Mucosa of rectum (tissue), 2 donors: ENCODE data around the gene ADAMTS5.

ENCODE experiments used
- H3K27ac ChIP-seq, 2 donors: one replicate each; pipeline ENCODE4 v1.7.0; 2013; ENCODE audit warnings: inconsistent platforms in 2 of 2, low read depth in 2 of 2, low read length in 2 of 2
- H3K27me3 ChIP-seq, 2 donors: one replicate each; pipeline ENCODE4 v1.7.0; 2013; ENCODE audit warnings: low read length in 2 of 2; ENCODE audit not compliant: control insufficient read depth in 2 of 2, insufficient read depth in 2 of 2
- H3K36me3 ChIP-seq, 2 donors: one replicate each; pipeline ENCODE4 v1.7.0; 2013; ENCODE audit warnings: low read length in 2 of 2; ENCODE audit not compliant: control insufficient read depth in 2 of 2, insufficient read depth in 2 of 2
- H3K4me1 ChIP-seq, 2 donors: one replicate each; pipeline ENCODE4 v1.7.0; 2013; ENCODE audit warnings: low read length in 2 of 2, mild to moderate bottlenecking in 1 of 2; ENCODE audit not compliant: control insufficient read depth in 2 of 2, insufficient read depth in 2 of 2
- H3K4me3 ChIP-seq, 2 donors: one replicate each; pipeline ENCODE4 v1.7.0; 2013; ENCODE audit warnings: low read length in 2 of 2
- H3K9ac ChIP-seq, 2 donors: one replicate each; pipeline ENCODE4 v1.7.0; 2013; ENCODE audit warnings: low read length in 2 of 2, low read depth in 1 of 2, mild to moderate bottlenecking in 1 of 2
- H3K9me3 ChIP-seq, 2 donors: one replicate each; pipeline ENCODE4 v1.7.0; 2013; ENCODE audit warnings: low read length in 2 of 2; ENCODE audit not compliant: control insufficient read depth in 2 of 2
- donor health status: healthy.
- donor health status: Normal muscosa, but diverticular disease.

ADAMTS5 gene

DNA sequence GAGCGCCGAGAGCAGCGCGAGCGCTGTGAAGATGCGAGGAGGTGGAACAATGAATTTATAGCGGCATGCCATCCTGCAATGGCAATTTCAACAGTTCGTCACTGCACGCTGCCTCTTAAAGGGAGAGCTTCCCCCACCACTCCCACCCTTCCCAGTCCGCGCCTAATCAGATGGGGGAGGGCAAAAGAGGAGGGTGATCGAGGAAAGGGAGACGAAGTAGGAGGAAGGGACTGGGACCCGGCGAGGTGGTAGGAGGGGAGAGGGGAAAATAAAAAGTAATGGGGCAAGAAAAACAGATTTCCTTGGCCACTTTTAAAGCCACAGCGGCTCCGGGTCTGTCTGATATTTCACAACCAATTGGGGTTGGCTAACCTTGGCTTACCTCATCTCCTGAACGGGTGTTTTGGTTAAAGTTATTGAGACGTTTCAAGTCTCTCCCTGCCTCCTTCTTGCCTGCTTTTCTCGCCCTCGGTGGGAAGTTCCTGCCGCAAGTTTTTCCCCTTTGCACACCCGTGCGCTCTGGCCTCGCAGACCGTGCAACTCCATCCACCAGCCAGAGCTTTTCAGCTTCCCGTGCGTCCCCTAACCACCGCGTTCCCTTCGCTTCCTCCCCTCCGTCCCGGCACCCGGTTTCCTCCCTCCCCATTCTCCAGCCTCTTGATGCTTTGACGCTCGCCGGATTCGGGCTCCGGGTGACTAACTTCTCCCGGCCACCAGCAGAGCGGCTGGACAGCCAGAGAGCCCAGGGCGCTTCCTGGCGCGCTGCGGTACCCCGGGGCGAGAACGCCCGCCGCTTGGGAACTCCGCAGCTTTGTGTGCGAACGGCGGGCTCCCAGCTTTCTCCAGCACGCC, at the start of gene ADAMTS5:
Gene ADAMTS5 (minus strand): TSS at position 27 of the 852 bp plus-strand sequence. CDS start 697 bp downstream, outside the sequence.
- Histone ChIP-seq H3K36me3 (no peaks in the 10 kb centered on the region), H3K4me3 (peak within 1 kb of the TSS; percentile 60 to 63), H3K27me3 (peaks cover 5 to 13% of the 10 kb centered on the region in 2 donors), H3K9ac (peak within 1 kb of the TSS; percentile 32 to 55), H3K4me1 (no peaks in the 10 kb centered on the region), H3K27ac (peak within 1 kb of the TSS; percentile 35 to 61), H3K9me3 (no peaks in the 10 kb centered on the region)

GRCh38 chr21:27001526-27001925, 34.6 kb upstream of the ADAMTS5 start:
- H3K36me3 ChIP-seq, result no peaks in the 10 kb centered on the region
- H3K4me3 ChIP-seq, result no peak overlapping the region
- H3K4me1 ChIP-seq, result no peaks in the 10 kb centered on the region
- no peak overlapping the region for H3K9ac ChIP-seq
- no peaks in the 10 kb centered on the region for H3K9me3 ChIP-seq
- H3K27me3 ChIP-seq, result no peaks in the 10 kb centered on the region
- no peak overlapping the region for H3K27ac ChIP-seq

DNA sequence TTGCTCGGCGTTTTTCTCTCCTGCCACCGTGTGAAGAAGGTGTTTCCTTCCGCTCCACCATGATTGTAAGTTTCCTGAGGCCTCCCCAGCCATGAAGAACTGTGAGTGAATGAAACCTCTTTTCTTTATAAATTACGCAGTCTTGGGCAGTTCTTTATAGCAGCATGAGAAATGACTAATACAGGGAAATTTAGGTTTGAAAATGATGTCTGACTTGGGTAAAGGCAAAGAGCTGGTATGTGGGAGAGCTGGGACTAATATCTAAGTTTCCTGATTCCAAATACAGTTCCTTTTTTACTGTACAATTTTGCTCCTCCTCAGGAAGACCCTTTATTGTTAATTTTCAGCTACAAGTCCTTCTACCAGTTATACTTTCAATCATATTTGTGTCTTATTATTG, 16.7 kb upstream of the ADAMTS5 start:
- Histone ChIP-seq H3K27ac (no peak overlapping the region), H3K9me3 (peaks cover 0 to 4% of the 10 kb centered on the region in 2 donors), H3K4me3 (no peak overlapping the region), H3K9ac (no peak overlapping the region), H3K27me3 (no peaks in the 10 kb centered on the region), H3K36me3 (no peaks in the 10 kb centered on the region), H3K4me1 (no peaks in the 10 kb centered on the region)

DNA sequence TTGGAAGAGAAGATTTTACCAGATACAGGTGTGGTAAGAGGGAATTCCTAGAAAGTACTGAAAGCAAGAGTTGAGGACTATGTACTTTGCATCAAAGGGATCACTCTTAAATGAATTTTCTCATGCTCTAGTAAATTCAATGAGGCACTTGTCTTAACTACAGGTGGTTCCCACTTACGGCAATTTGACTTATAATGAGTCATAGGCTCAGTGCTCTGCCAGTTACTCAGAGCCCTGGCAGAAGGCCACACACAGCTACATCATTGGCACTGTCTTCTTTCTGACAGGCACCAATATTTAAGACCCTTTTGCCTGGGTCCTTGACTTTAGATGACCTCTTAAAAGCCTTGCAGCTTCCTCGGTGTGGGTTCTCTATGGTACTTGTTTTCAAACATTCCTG, 15.9 kb upstream of the ADAMTS5 start:
- H3K4me3 ChIP-seq, result no peak overlapping the region

DNA sequence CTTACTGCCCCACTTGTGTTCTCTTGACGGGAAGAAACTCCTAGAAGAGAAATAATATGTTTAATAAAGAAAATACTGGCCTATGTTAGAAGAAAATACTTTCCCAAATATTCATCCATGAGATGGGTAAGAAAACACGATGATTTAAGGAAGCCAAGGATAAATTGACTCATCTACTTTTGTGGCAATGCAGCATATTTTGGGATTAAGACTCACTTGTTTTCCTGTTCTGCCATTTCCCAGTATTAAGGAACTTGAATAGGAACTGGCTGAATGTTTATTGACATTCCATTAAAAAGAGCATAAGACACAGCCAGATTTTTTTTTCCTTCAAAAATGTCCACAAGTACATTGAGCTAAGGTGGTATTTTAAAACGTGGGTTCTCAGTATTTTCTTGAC, 10.9 kb upstream of the ADAMTS5 start:
- Histone ChIP-seq H3K36me3 (no peaks in the 10 kb centered on the region), H3K9me3 (peaks cover 0 to 4% of the 10 kb centered on the region in 2 donors), H3K27me3 (no peaks in the 10 kb centered on the region), H3K27ac (no peak overlapping the region), H3K9ac (no peak overlapping the region), H3K4me3 (no peak overlapping the region), H3K4me1 (no peaks in the 10 kb centered on the region)

More for the DNA sequence above, 15.9 kb upstream of the ADAMTS5 start:
- Histone ChIP-seq H3K27me3 (no peaks in the 10 kb centered on the region), H3K9ac (no peak overlapping the region), H3K9me3 (peaks cover 0 to 4% of the 10 kb centered on the region in 2 donors), H3K36me3 (no peaks in the 10 kb centered on the region), H3K27ac (no peak overlapping the region), H3K4me1 (no peaks in the 10 kb centered on the region)

DNA sequence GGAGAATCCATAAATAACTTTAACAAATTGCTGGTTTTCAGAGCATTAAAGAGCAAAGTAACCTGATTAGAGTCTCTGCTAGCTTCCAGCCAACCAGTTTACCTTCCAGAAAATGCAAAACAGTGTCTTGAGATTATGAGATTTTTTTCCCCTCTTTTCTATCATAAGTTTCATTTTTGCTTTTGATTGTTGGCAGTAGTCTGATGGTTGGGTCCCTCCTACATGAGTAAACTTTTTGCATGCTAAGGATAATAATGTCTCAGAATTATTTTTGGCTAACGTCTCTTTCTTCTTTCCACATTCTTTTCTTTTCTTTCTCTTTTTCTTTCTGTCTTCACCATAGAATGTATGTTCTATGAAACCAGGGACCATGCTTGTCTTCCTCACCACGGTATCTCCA, 6.3 kb upstream of the ADAMTS5 start:
- Histone ChIP-seq H3K4me1 (no peaks in the 10 kb centered on the region), H3K27ac (no peak overlapping the region), H3K27me3 (no peaks in the 10 kb centered on the region), H3K4me3 (no peak overlapping the region), H3K9me3 (no peaks in the 10 kb centered on the region), H3K36me3 (no peaks in the 10 kb centered on the region), H3K9ac (no peak overlapping the region)

DNA sequence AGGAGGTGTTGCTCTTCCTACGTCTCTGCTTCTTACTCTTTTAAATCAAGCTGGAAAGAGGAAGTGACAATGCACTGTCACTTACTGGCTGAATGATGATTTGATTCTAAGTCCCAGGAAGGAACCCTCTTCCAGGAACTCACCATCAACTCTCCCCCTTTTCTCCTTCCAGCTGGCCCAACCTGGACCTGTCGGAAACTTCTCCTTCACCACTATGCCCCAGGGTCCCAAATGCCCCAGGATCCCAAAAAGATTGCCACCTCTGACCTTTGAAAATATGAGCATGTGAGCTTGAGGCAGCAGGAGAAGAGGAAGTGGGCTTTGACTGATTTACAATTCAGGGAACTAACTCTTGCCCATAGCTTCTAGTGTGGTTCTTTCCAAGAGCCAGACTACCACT, 5.3 kb upstream of the ADAMTS5 start:
- H3K36me3 ChIP-seq, result no peaks in the 10 kb centered on the region
- H3K4me3 ChIP-seq, result no peak overlapping the region
- no peak overlapping the region for H3K27ac ChIP-seq
- H3K9me3 ChIP-seq, result no peaks in the 10 kb centered on the region
- no peaks in the 10 kb centered on the region for H3K4me1 ChIP-seq
- no peak overlapping the region for H3K9ac ChIP-seq
- H3K27me3 ChIP-seq, result peaks cover under 1 to 3% of the 10 kb centered on the region in 2 donors

DNA sequence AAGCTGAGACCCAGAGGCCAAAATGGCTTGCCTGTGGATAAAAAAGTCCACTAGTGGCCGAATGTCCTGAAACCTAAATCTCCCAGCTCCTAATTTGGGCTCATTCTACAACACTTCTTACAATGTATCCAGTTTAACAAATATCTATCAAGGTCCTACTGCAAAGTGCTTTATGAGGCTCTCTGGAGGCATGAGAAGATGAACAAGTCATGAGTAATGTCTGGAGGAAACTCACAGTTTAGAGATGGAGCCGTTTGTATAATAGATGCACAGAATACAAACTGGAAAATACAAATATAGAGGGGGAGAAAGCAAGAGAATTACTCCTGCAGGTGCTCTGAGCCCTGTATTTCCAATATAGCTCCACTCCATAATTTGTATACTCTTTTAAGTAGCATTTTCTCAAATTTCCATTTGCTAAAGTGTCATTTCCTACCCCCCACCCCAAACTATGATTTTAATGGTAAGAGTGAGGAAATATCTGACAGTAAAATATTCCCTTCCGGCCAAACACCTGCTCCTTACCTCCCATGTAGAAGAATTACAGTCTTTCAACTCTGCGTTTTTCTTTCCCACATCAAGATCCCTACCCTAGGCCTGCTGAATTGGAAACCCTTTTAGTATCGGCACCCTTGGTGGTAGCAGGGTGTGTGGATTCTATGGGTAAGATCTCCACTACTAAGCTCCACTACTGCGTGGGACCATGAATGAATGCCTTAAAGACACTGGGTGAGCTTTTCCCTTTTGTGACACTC, 3.3 kb upstream of the ADAMTS5 start:
- H3K36me3 ChIP-seq, result no peaks in the 10 kb centered on the region
- no peaks in the 10 kb centered on the region for H3K4me1 ChIP-seq
- no peak overlapping the region for H3K27ac ChIP-seq
- H3K27me3 ChIP-seq, result peaks cover 5 to 10% of the 10 kb centered on the region in 2 donors
- no peaks in the 10 kb centered on the region for H3K9me3 ChIP-seq
- H3K9ac ChIP-seq, result no peak overlapping the region
- H3K4me3 ChIP-seq, result no peak overlapping the region

DNA sequence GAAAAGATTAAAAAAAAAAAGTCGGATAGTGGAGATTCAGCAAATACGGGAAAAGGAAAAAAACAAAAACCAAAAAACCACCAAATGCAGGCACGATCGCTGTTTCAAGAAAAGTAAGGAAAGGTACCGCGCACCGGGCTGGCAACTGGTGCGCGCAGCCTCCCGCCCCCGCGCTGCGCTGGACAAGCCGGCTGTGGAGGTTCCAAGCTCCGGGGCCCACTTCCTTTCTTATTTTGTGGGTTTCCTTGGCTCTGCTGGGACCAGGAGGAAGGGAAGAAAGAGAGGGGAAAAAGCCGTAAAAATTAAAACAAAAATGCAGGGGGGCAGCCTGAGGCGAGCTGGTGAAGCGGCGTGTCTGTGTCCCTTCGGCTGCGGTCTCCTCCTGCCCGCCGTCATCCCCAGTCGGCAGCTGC, 233 bp downstream of the ADAMTS5 start:
- Histone ChIP-seq H3K4me1 (no peaks in the 10 kb centered on the region), H3K27ac (peak overlapping the region; percentile 34 to 61), H3K4me3 (peak overlapping the region; percentile 60 to 63), H3K27me3 (peaks cover 5 to 13% of the 10 kb centered on the region in 2 donors), H3K36me3 (no peaks in the 10 kb centered on the region), H3K9ac (peak overlapping the region; percentile 32 to 54), H3K9me3 (no peaks in the 10 kb centered on the region)
